ENCODE measurements around the gene SPRYD4.
"Not testable (repeated sequence)": the region's sequence is repeated elsewhere in the genome, so short reads cannot be mapped to it uniquely, and the experiment has no call there.

Gene SPRYD4

DNA sequence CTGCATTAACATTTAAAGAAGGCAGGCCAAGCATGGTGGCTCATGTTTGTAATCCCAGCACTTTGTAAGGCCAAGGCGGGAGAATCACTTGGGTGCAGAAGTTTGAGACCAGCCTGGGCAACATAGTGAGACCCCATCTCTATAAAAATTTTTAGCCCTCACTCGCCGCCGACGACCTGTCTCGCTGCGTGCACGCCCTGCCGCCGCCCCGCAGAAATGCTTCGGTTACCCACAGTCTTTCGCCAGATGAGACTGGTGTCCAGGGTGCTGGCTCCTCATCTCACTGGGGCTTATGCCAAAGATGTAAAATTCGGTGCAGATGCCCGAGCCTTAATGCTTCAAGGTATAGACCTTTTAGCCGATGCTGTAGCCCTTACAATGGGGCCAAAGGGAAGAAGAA lies 42.4 kb downstream of the SPRYD4 start:
- TF ChIP-seq, protein P1, sequence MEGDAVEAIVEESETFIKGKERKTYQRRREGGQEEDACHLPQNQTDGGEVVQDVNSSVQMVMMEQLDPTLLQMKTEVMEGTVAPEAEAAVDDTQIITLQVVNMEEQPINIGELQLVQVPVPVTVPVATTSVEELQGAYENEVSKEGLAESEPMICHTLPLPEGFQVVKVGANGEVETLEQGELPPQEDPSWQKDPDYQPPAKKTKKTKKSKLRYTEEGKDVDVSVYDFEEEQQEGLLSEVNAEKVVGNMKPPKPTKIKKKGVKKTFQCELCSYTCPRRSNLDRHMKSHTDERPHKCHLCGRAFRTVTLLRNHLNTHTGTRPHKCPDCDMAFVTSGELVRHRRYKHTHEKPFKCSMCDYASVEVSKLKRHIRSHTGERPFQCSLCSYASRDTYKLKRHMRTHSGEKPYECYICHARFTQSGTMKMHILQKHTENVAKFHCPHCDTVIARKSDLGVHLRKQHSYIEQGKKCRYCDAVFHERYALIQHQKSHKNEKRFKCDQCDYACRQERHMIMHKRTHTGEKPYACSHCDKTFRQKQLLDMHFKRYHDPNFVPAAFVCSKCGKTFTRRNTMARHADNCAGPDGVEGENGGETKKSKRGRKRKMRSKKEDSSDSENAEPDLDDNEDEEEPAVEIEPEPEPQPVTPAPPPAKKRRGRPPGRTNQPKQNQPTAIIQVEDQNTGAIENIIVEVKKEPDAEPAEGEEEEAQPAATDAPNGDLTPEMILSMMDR (IDR thresholded peaks at IDR 0.05; ENCODE audit: low read depth, low read length) = no peak
- no peak overlapping the region for H3K4me3 ChIP-seq (replicated peaks in 1 of 2; ENCODE audit: low read depth in 2 of 2, low read length in 2 of 2)

DNA sequence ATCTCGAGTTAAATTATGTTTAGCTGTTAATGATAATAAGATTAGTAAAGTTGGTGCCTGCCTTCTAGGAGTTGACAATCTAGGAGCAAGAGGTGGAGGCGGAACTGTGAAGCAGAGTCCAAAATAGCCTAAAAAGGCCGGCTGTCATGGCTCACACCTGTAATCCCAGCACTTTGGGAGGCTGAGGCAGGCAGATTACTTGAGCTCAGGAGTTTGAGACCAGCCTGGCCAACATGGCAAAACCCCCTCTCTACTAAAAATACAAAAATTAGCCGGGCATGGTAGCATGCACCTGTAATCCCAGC lies 45.6 kb downstream of the SPRYD4 start:
- not testable (repeated sequence) for DNase-seq (ENCODE audit: low read depth in 2 of 2); H3K4me3 ChIP-seq (replicated peaks in 1 of 2; ENCODE audit: low read depth in 2 of 2, low read length in 2 of 2)

More for the DNA sequence above, 42.4 kb downstream of the SPRYD4 start:
- no peak for DNase-seq (ENCODE audit: low read depth in 2 of 2)

DNA sequence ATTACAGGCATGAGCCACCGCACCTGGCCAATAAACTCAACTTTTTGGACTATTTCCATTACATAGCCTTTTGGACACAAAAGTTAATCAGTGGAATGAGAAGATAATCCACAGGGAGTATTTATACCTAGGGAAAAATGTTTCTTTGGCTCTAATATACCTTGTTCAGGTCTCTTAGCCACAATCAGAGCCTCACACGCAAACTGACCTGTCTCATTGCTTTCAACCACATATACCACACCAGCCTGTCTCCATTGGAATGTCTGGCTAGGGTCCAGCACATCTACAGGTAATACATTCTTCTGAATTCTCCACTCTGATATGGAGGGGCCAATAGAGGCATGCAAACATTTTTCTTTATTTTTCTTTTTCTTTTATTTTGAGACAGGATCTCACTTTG lies 49.5 kb downstream of the SPRYD4 start:
- no peak for DNase-seq (ENCODE audit: low read depth in 2 of 2)
- no peak overlapping the region for H3K4me3 ChIP-seq (replicated peaks in 1 of 2; ENCODE audit: low read depth in 2 of 2, low read length in 2 of 2)
- TF ChIP-seq, protein P1 (IDR thresholded peaks at IDR 0.05; ENCODE audit: low read depth, low read length) = no peak

DNA sequence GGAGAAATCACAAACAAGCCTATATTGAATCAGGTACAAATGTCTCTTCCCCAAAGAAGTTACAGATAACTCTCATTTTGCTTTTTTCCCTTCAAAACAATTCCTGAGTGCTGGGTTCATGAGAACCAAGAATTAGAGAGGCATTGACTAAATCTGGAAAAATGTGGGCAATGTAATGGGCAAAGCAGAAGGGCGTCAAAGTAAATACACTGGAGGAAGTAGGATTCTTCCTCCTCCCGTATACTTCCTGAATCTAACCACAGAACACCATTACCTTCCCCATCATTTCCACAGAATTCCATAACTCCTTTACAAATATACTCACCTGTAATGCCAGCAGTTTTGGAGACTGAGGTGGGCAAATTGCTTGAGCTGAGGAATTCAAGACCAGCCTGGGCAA lies 50.2 kb downstream of the SPRYD4 start:
- TF ChIP-seq, protein P1 (IDR thresholded peaks at IDR 0.05; ENCODE audit: low read depth, low read length) = no peak
- no peak overlapping the region for H3K4me3 ChIP-seq (replicated peaks in 1 of 2; ENCODE audit: low read depth in 2 of 2, low read length in 2 of 2)
- DNase-seq (ENCODE audit: low read depth in 2 of 2) = peak; percentile 30 to 62

DNA sequence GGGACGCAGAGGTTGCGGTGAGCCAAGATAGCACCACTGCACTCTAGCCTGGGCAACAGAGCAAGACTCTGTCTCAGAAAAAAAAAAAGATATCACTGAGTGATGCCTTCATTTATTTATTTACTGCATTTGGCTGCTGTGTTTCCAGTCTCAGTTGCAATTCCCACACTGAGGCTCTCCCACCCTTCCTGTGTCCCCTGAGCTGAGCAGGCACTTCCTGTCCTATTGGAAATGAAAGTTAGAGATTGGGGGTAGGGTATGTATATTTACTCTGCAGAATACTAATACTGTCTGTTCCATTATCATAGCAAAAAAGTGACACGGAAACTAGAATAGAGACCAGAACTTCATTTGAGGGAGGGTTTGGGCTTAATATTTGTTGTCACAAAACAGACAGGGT lies 51.7 kb downstream of the SPRYD4 start:
- peak; percentile 38 to 42 for DNase-seq (ENCODE audit: low read depth in 2 of 2)
- no peak overlapping the region for H3K4me3 ChIP-seq (replicated peaks in 1 of 2; ENCODE audit: low read depth in 2 of 2, low read length in 2 of 2)
- TF ChIP-seq, protein P1 (IDR thresholded peaks at IDR 0.05; ENCODE audit: low read depth, low read length) = no peak

DNA sequence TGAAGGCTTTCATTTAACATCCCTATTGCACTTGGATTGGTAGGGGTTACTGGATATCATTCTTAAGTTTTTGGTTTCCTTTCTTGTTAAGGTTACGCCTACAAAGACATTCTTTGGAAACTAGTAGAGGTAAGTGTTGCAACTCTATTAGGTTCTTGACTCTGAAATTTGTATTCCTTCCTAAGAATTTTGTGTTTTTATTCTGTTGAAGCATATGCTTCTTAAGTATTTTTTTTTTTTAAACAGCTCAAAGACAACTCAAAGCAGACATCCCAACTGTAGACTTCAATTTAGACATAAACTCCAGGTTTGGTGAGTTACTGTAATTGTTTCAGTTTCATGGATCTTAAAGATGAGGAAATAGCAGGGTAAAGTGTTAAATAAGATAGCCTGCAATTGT lies 52.1 kb downstream of the SPRYD4 start:
- TF ChIP-seq, protein P1 (IDR thresholded peaks at IDR 0.05; ENCODE audit: low read depth, low read length) = no peak
- DNase-seq (ENCODE audit: low read depth in 2 of 2) = peak; percentile 56 to 59
- H3K4me3 ChIP-seq (replicated peaks in 1 of 2; ENCODE audit: low read depth in 2 of 2, low read length in 2 of 2) = no peak overlapping the region

DNA sequence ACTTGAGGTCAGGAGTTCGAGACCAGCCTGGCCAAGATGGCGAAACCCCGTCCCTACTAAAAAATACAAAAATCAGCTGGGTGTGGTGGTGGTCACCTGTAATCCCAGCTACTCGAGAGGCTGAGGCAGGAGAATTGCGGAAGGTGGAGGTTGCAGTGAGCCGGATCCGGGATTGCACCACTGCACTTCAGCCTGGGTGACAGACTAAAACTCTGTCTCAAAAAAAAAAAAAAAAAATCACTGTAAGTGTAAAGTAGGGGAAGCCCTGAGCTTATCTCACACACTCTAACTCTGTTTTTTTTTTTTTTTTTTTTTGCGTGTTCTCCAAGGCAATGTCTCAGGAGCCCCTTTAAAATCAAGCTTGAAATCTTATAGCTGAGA lies 52.8 kb downstream of the SPRYD4 start:
- TF ChIP-seq, protein P1 (IDR thresholded peaks at IDR 0.05; ENCODE audit: low read depth, low read length) = no peak
- peak overlapping the region in 1 of 2 donors; percentile 30 for H3K4me3 ChIP-seq (replicated peaks in 1 of 2; ENCODE audit: low read depth in 2 of 2, low read length in 2 of 2)
- no peak for DNase-seq (ENCODE audit: low read depth in 2 of 2)

Measured in cardiac fibroblast (primary cell).